ENCODE data around the gene LOXL3.

DNA sequence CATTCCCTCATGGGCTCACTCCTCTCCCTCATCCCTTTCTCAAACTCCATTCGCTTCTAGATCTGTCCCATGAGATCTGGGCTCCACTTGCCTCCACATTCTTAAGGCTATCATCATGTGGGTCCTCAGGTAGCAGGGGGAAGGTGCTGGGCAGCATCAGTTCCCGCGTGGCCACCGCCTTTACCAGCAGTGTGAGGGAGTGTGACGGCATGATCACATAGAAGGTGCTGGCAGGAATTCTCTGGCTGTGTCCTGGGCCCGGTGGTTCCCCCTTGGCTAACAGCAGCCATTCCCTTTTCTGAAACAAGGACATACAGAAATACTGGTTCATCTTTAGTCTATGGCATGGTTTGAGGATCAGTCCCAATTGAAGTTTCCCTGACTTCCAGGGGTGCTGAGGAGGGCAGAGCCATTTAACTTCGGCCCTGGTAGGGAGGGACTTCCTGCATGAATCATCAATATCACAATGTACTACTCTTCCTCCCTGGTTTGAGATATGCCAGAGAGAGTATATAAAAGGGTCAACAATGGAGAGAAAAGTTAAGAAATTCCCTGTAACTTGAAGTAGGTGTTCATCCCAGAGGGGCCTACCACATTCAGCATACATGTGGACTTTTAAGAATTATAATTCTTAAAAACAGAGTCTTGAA is 8.5 kb upstream of the LOXL3 start:
- TF ChIP-seq CTCF (IDR thresholded peaks at IDR 0.05; ENCODE audit: low read length): no peak
- no peak for TF ChIP-seq EZH2 (optimal IDR thresholded peaks at IDR 0.05; ENCODE audit: low read depth, low read length)
- no peak for TF ChIP-seq EZH2phosphoT487 (IDR thresholded peaks at IDR 0.05; ENCODE audit: low read length)
